Right lobe of liver (tissue), 6 donors: ENCODE results near the gene PGAP2. TPM values are rescaled to one million over a fixed set of nuclear protein-coding genes. Genes with fewer than 3 reads are reported as not detected.
"Not testable (repeated sequence)": the region's sequence is repeated elsewhere in the genome, so short reads cannot be mapped to it uniquely, and the experiment has no call there.

Experiments
- ATAC-seq, 4 donors: fragments of 200-7000 bp; cut with Tn5 transposase; one replicate each; pipeline ENCODE4 v1.9.1; 2020; ENCODE audit warnings: mild to moderate bottlenecking in 4 of 4, moderate library complexity in 4 of 4
- DNase-seq, 3 donors: peaks; one replicate each; pipeline ENCODE4 v3.0.0-alpha.2; 2020
- H3K27ac ChIP-seq, 3 donors: fragments of 200-600 bp; one replicate each; pipeline ENCODE4 v1.8.0; 2022
- H3K27me3 ChIP-seq, 2 donors: fragments of 200-600 bp; one replicate each; pipeline ENCODE4 v1.8.0; 2022
- H3K36me3 ChIP-seq, 4 donors: fragments of 200-600 bp; sonication (generic) in 1 of 4; one replicate each; pipeline versions ENCODE4 v1.5.1 to v1.8.0; 2017 to 2022; ENCODE audit warnings: control low read depth in 1 of 4
- H3K4me1 ChIP-seq, 4 donors: fragments of 200-600 bp; sonication (generic) in 1 of 4; one replicate each; pipeline versions ENCODE4 v1.5.1 to v1.8.0; 2017 to 2022; ENCODE audit warnings: control low read depth in 1 of 4
- H3K4me3 ChIP-seq, 3 donors: fragments of 200-600 bp; one replicate each; pipeline ENCODE4 v1.8.0; 2022
- H3K9me3 ChIP-seq, 4 donors: fragments of 200-600 bp; sonication (generic) in 1 of 4; one replicate each; pipeline versions ENCODE4 v1.5.1 to v1.8.0; 2017 to 2022; ENCODE audit warnings: control low read depth in 1 of 4
- CTCF ChIP-seq, 4 donors: fragments of 200-600 bp in 3 of 4; fragments of 450-650 bp in 1 of 4; IDR thresholded peaks; one replicate each; pipeline versions ENCODE4 v1.5.1 to v1.8.0; 2016 to 2022; ENCODE audit warnings: antibody characterized with exemption in 4 of 4, mild to moderate bottlenecking in 2 of 4
- POLR2A ChIP-seq: fragments of 450-650 bp; IDR thresholded peaks from one replicate; pipeline ENCODE4 v1.6.1; 2017; ENCODE audit warnings: antibody characterized with exemption, mild to moderate bottlenecking
- WGBS: methylation state at CpG from one replicate; pipeline ENCODE4 v1.1.6; 2018; ENCODE audit warnings: low coverage, low lambda C conversion rate; ENCODE audit not compliant: insufficient coverage; ENCODE audit errors: missing lambda C conversion rate; 5-methylcytosine and 5-hydroxymethylcytosine counted together
- intact Hi-C, 2 donors: fragments of 100-400 bp; cut with DNase I; formaldehyde crosslinking; loops; one replicate each; pipeline versions ENCODE4 v1.11.2 to v1.14.1; 2022
- total RNA-seq, 6 experiments: library from RNA; depleted of rRNA in 2 of 6; stranded (reverse); fragments of >200 nt in 2 of 6; fragmentation: NEBNext Ultra II Directional in 3 of 6; extraction: Animal tissue kit (Norgen Biotek cat#: 25700) in 3 of 6; gene quantifications; one replicate each; pipeline versions ENCODE4 v1.1.0 to v1.2.4, GENCODE V29; 2016 to 2023
- donor health status: DM: no; HTN: yes; CAD: no.
- donor health status: DM: no; HTN: no; CAD: no.
- donor health status: DM: no; HTN: no; CAD: no.
- donor health status: DM: no; HTN: yes; CAD: no.
- donor health status: DM: no; HTN: yes; CAD: no.

The PGAP2 gene
- total RNA-seq, 6 experiments from 2014 or later = 14.8 to 26.8 (median 17.9) TPM

DNA sequence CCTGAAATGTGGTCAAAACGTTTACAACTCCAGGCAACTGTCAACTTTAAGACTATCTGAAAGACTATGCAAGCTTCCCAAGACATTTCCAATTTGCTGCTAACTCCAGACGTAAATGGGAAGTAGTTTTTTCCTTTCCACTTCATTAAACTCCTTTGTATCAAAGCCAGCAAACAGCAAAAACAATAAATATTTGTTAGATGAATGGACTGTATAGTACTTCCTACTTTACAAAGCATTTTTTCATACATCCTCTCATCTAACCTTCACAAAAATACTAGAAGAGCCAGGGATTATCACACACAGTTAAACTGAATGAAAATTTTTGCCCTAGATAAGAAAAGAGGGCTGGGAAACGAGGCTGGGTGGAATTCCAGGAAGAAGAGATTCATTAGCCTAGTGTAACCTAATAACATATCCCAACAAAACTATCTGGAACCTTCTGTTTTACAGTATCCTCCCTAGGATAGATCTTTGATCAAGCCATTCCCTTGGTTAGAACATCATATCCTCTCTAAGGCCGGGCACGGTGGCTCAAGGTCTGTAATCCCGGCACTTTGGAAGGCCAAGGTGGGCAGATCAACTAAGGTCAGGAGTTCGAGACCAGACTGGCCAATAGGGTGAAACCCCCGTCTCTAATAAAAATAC is 21.5 kb upstream of the PGAP2 start:
- Histone ChIP-seq H3K36me3 (no peaks in the 10 kb centered on the region), H3K27ac (peak overlapping the region; percentile 49 to 80 (median 58)), H3K27me3 (no peaks in the 10 kb centered on the region), H3K9me3 (no peaks in the 10 kb centered on the region), H3K4me3 (no peak overlapping the region), H3K4me1 (peaks cover 0 to 27% (median 14%) of the 10 kb centered on the region in 4 donors)
- peak in 2 of 4 donors; percentile 30 to 34 for ATAC-seq
- WGBS = 55% methylated on average over 8 of the region's 8 CpGs
- DNase-seq = peak in 1 of 3 donors; percentile 28
- TF ChIP-seq POLR2A (no peak), CTCF (IDR thresholded peaks at IDR 0.05) (no peak)
- intact Hi-C loops = no loop called here

DNA sequence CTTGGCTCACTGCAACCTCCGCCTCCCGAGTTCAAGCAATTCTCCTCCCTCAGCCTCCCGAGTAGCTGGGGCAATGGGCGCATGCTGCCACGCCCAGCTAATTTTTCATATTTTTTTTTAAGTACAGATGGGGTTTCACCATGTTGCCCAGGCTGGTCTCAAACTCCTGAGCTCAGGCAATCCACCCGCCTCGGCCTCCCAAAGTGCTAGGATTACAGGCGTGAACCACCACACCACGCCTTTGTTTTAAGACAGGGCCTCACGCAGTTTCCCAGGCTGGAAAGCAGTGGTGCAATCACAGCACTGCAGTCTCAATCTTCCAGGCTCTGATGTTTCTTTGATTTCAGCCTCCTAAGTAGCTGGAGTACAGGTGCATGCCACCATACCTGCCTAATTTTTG is 14.0 kb upstream of the PGAP2 start:
- H3K27me3 ChIP-seq, H3K27ac ChIP-seq, H3K4me3 ChIP-seq, ATAC-seq, H3K9me3 ChIP-seq, intact Hi-C loops: not testable (repeated sequence)
- peaks cover 0 to 25% (median 10%) of the 10 kb centered on the region in 4 donors for H3K4me1 ChIP-seq
- H3K36me3 ChIP-seq = peaks cover 0 to 13% (median 2%) of the 10 kb centered on the region in 4 donors
- DNase-seq = peak in 1 of 3 donors; percentile 20
- WGBS = 90% methylated on average over 9 of the region's 10 CpGs

- no peak overlapping the region for H3K27ac ChIP-seq
- H3K4me1 ChIP-seq = peaks cover 0 to 18% (median 8%) of the 10 kb centered on the region in 4 donors
Observed at GRCh38 chr11:3795131-3796001, 13.0 kb upstream of the PGAP2 start.

GRCh38 chr11:3796002-3796311 is 12.4 kb upstream of the PGAP2 start:
- Histone ChIP-seq H3K9me3 (no peaks in the 10 kb centered on the region), H3K4me1 (peaks cover 0 to 15% (median 7%) of the 10 kb centered on the region in 4 donors), H3K4me3 (peak overlapping the region; percentile 78 to 98 (median 86)), H3K36me3 (peaks cover 0 to 13% (median 2%) of the 10 kb centered on the region in 4 donors), H3K27ac (peak overlapping the region in 2 of 3 donors; percentile 96 to 99), H3K27me3 (no peaks in the 10 kb centered on the region)
- WGBS = 6% methylated on average over 6 of the region's 6 CpGs
- ATAC-seq (no peak), DNase-seq (no peak)
- TF ChIP-seq POLR2A = no peak
- TF ChIP-seq CTCF (IDR thresholded peaks at IDR 0.05) = no peak
- intact Hi-C loops = no loop called here

More at GRCh38 chr11:3795131-3796001, 13.0 kb upstream of the PGAP2 start:
- intact Hi-C loops = no loop called here
- ATAC-seq = no peak
- peak overlapping the region in 1 of 3 donors; percentile 98 for H3K4me3 ChIP-seq
- 73% methylated on average over 8 of the region's 8 CpGs for WGBS
- H3K9me3 ChIP-seq = no peaks in the 10 kb centered on the region
- peak in 1 of 3 donors; percentile 19 for DNase-seq
- peaks cover 0 to 13% (median 2%) of the 10 kb centered on the region in 4 donors for H3K36me3 ChIP-seq
- no peaks in the 10 kb centered on the region for H3K27me3 ChIP-seq
- TF ChIP-seq POLR2A (no peak), CTCF (IDR thresholded peaks at IDR 0.05) (no peak)

- Histone ChIP-seq H3K27ac (peak overlapping the region in 2 of 3 donors; percentile 96 to 99), H3K4me1 (peaks cover 0 to 15% (median 7%) of the 10 kb centered on the region in 4 donors), H3K4me3 (peak overlapping the region; percentile 78 to 98 (median 86)), H3K36me3 (peaks cover 0 to 13% (median 2%) of the 10 kb centered on the region in 4 donors), H3K27me3 (no peaks in the 10 kb centered on the region), H3K9me3 (no peaks in the 10 kb centered on the region)
- intact Hi-C loops = no loop called here
- DNase-seq (no peak), ATAC-seq (no peak)
- 8% methylated on average over 14 of the region's 14 CpGs for WGBS
- TF ChIP-seq POLR2A (no peak), CTCF (IDR thresholded peaks at IDR 0.05) (no peak)
Observed at GRCh38 chr11:3796346-3796745, 12.0 kb upstream of the PGAP2 start.
